ENCODE results near the gene KRIT1.

Gene KRIT1

GRCh38 chr7:92260248-92260781 is 14.6 kb upstream of the KRIT1 start:
- no peak for DNase-seq (ENCODE audit: low read depth in 1 of 2, low spot score in 1 of 2)
- no peak for TF ChIP-seq POLR2AphosphoS5 (IDR thresholded peaks at IDR 0.05; ENCODE audit: low read depth)
- TF ChIP-seq CTCF (IDR thresholded peaks at IDR 0.05; ENCODE audit: insufficient read depth, low read length): no peak
- TF ChIP-seq GABPA (IDR thresholded peaks at IDR 0.05; ENCODE audit: low read depth): no peak
- TF ChIP-seq SPI1 (IDR thresholded peaks at IDR 0.05; ENCODE audit: borderline replicate concordance, low read depth): no peak
- TF ChIP-seq REST (IDR thresholded peaks at IDR 0.05; ENCODE audit: insufficient replicate concordance, low read depth): no peak
- Histone ChIP-seq H3K27me3 (ENCODE audit: insufficient read depth, poor library complexity, severe bottlenecking) (no peaks in the 10 kb centered on the region), H3K27ac (replicated peaks) (no peak overlapping the region), H3K4me3 (replicated peaks; ENCODE audit: insufficient read depth, low read length) (no peak overlapping the region)

- H3K27me3 ChIP-seq (ENCODE audit: insufficient read depth, poor library complexity, severe bottlenecking): no peaks in the 10 kb centered on the region
- TF ChIP-seq SPI1 (IDR thresholded peaks at IDR 0.05; ENCODE audit: borderline replicate concordance, low read depth) (peak; percentile 70; the same call in 1 of the 2 replicates), REST (IDR thresholded peaks at IDR 0.05; ENCODE audit: insufficient replicate concordance, low read depth) (no peak)
- no peak overlapping the region for H3K4me3 ChIP-seq (replicated peaks; ENCODE audit: insufficient read depth, low read length)
- no peak for DNase-seq (ENCODE audit: low read depth in 1 of 2, low spot score in 1 of 2)
- H3K27ac ChIP-seq (replicated peaks): no peak overlapping the region
These were observed 14.0 kb upstream of the KRIT1 start for GRCh38 chr7:92259610-92260247.

GRCh38 chr7:92259062-92259461 is 13.3 kb upstream of the KRIT1 start:
- Histone ChIP-seq H3K4me3 (replicated peaks; ENCODE audit: insufficient read depth, low read length) (no peak overlapping the region), H3K27me3 (ENCODE audit: insufficient read depth, poor library complexity, severe bottlenecking) (no peaks in the 10 kb centered on the region), H3K27ac (replicated peaks) (no peak overlapping the region)
- DNase-seq (ENCODE audit: low read depth in 1 of 2, low spot score in 1 of 2): no peak
- TF ChIP-seq CTCF (IDR thresholded peaks at IDR 0.05; ENCODE audit: insufficient read depth, low read length): no peak
- TF ChIP-seq POLR2AphosphoS5 (IDR thresholded peaks at IDR 0.05; ENCODE audit: low read depth): no peak
- no peak for TF ChIP-seq GABPA (IDR thresholded peaks at IDR 0.05; ENCODE audit: low read depth)
- no peak for TF ChIP-seq REST (IDR thresholded peaks at IDR 0.05; ENCODE audit: insufficient replicate concordance, low read depth)
- no peak for TF ChIP-seq SPI1 (IDR thresholded peaks at IDR 0.05; ENCODE audit: borderline replicate concordance, low read depth)

All from HL-60 (cell line).